Prostate gland (tissue), 2 donors: ENCODE data around the gene TFAP2A.

Source experiments
- CTCF ChIP-seq, 4 experiments: fragments of 200-600 bp in 2 of 4; fragments of 450-650 bp in 2 of 4; sonication (generic) in 2 of 4; IDR thresholded peaks; 1 replicate in 3 of 4; 2 replicates in 1 of 4; pipeline ENCODE4 v1.5.1; 2016 to 2019; ENCODE audit warnings: antibody characterized with exemption in 4 of 4, mild to moderate bottlenecking in 2 of 4, moderate library complexity in 2 of 4
- POLR2A ChIP-seq: fragments of 450-650 bp; IDR thresholded peaks from one replicate; pipeline ENCODE4 v1.6.1; 2016; ENCODE audit warnings: antibody characterized with exemption, mild to moderate bottlenecking
- POLR2AphosphoS5 ChIP-seq: sonication (generic); formaldehyde crosslinking; IDR thresholded peaks from one replicate; pipeline ENCODE4 v1.6.1; 2017; ENCODE audit warnings: antibody characterized with exemption

- TF ChIP-seq CTCF (IDR thresholded peaks at IDR 0.05) = no peak
- no peak for TF ChIP-seq POLR2A
- no peak for TF ChIP-seq POLR2AphosphoS5
Measured at GRCh38 chr6:10389739-10390494, 25.0 kb downstream of the TFAP2A start.
